OCI-LY1 (cell line): ENCODE results near the gene HOXB7.

Experiments used
- CTCF ChIP-seq: fragments of 200-600 bp; sonication (generic), shearing (Covaris generic); IDR thresholded peaks from 2 replicates; pipeline ENCODE4 v1.5.1; 2017; ENCODE audit warnings: mild to moderate bottlenecking, antibody characterized with exemption, low read length, moderate library complexity, mixed read lengths
- EZH2 ChIP-seq: fragments of 200-600 bp; sonication (generic), shearing (Covaris generic); IDR thresholded peaks from 2 replicates; pipeline ENCODE4 v1.8.0; 2017; ENCODE audit warnings: borderline replicate concordance, mixed run types, mild to moderate bottlenecking, antibody characterized with exemption, low read length, moderate library complexity, mixed read lengths

GRCh38 chr17:48559122-48559839 lies 51.5 kb downstream of the HOXB7 start:
- TF ChIP-seq CTCF: no peak
- no peak for TF ChIP-seq EZH2
